ENCODE results near the gene SKIL. TPM values are rescaled to one million over a fixed set of nuclear protein-coding genes. Genes with fewer than 3 reads are reported as not detected.

Gene SKIL
- total RNA-seq, 1 experiment from 2014 or later: 15.1 TPM

GRCh38 chr3:170356596-170357175 lies 829 bp upstream of the SKIL start:
- ChIA-PET RAD21 (ENCODE audit: low non-redundant PET in 1 of 2, low total read pairs in 2 of 2, uncharacterized antibody in 2 of 2, unreplicated experiment in 2 of 2) (interaction anchor here in 1 of 2 experiments (0.7 kb wide), 1 partner anchor 57 kb away, joined by 3 read pairs; no protein-coding TSS in a partner anchor), POLR2A (interaction anchor here (1.3 kb wide), 1 partner anchor 17 kb away, joined by 6 read pairs; no protein-coding TSS in a partner anchor), CTCF (no interaction called here)
- H3K4me2 ChIP-seq (ENCODE audit: low read length): peak overlapping the region; percentile 78
- peak; percentile 60 for ATAC-seq
- BruUV-seq (replicated peaks): no TSS peak
- peak overlapping the region; percentile 50 for H3K9ac ChIP-seq (ENCODE audit: low read length)
- no peaks in the 10 kb centered on the region for H3K27me3 ChIP-seq (ENCODE audit: insufficient read depth, low read length)
- H3K9me3 ChIP-seq (ENCODE audit: control insufficient read depth in 1 of 2, insufficient read depth in 1 of 2, low read depth in 1 of 2, low read length in 2 of 2): no peaks in the 10 kb centered on the region
- H3K4me1 ChIP-seq (ENCODE audit: control insufficient read depth in 1 of 2, insufficient read depth in 2 of 2, low read length in 2 of 2): peaks cover 9 to 20% of the 10 kb centered on the region in 2 experiments
- intact Hi-C loops (cut with micrococcal nuclease): loop anchor here (2.0 kb wide), 1 partner anchor 584 kb away; the partner anchor contains the start of gene MYNN
- H3K27ac ChIP-seq (ENCODE audit: low read depth, low read length): peak overlapping the region; percentile 68
- H3K79me2 ChIP-seq (ENCODE audit: insufficient read depth, low read length): no peaks in the 10 kb centered on the region
- TF ChIP-seq EGR1 (IDR thresholded peaks at IDR 0.05; ENCODE audit: low read depth) (peak; percentile 49), ZFX (IDR thresholded peaks at IDR 0.05) (peak; percentile 26; the same call in 1 of the 2 replicates), SIN3A (IDR thresholded peaks at IDR 0.05; ENCODE audit: low read depth) (no peak), POLR2AphosphoS5 (IDR thresholded peaks at IDR 0.05; ENCODE audit: low read depth, low read length) (0 out of 2 replicates have a peak, but pooled peaks have one; percentile 11)
- H3K36me3 ChIP-seq (ENCODE audit: control insufficient read depth in 1 of 2, insufficient read depth in 2 of 2, low read length in 2 of 2): no peaks in the 10 kb centered on the region
- H3K4me3 ChIP-seq (replicated peaks in 1 of 2; ENCODE audit: low read depth in 1 of 2, low read length in 2 of 2): peak overlapping the region; percentile 35 to 44
- no peaks in the 10 kb centered on the region for H3K9me2 ChIP-seq (ENCODE audit: insufficient read depth)
- peak overlapping the region; percentile 88 for H2AFZ ChIP-seq (ENCODE audit: low read depth, low read length, poor library complexity, severe bottlenecking)
- no peaks in the 10 kb centered on the region for H4K20me1 ChIP-seq (ENCODE audit: insufficient read depth)
- DNase-seq (ENCODE audit: low read depth, low spot score): no peak

- H3K79me2 ChIP-seq (ENCODE audit: insufficient read depth, low read length): no peaks in the 10 kb centered on the region
Observed at GRCh38 chr3:170358042-170359010, 811 bp downstream of the SKIL start.

More at GRCh38 chr3:170358042-170359010, 811 bp downstream of the SKIL start:
- Histone ChIP-seq H3K27ac (ENCODE audit: low read depth, low read length) (peak overlapping the region; percentile 78; the same call in 1 of the 2 replicates), H3K27me3 (ENCODE audit: insufficient read depth, low read length) (no peaks in the 10 kb centered on the region), H3K36me3 (ENCODE audit: control insufficient read depth in 1 of 2, insufficient read depth in 2 of 2, low read length in 2 of 2) (no peaks in the 10 kb centered on the region), H2AFZ (ENCODE audit: low read depth, low read length, poor library complexity, severe bottlenecking) (peak overlapping the region; percentile 30), H3K9ac (ENCODE audit: low read length) (peak overlapping the region; percentile 77), H3K4me2 (ENCODE audit: low read length) (peak overlapping the region; percentile 93), H4K20me1 (ENCODE audit: insufficient read depth) (no peaks in the 10 kb centered on the region), H3K4me3 (replicated peaks in 1 of 2; ENCODE audit: low read depth in 1 of 2, low read length in 2 of 2) (peak overlapping the region; percentile 63 to 71), H3K4me1 (ENCODE audit: control insufficient read depth in 1 of 2, insufficient read depth in 2 of 2, low read length in 2 of 2) (peaks cover 11 to 24% of the 10 kb centered on the region in 2 experiments), H3K9me2 (ENCODE audit: insufficient read depth) (no peaks in the 10 kb centered on the region), H3K9me3 (ENCODE audit: control insufficient read depth in 1 of 2, insufficient read depth in 1 of 2, low read depth in 1 of 2, low read length in 2 of 2) (no peaks in the 10 kb centered on the region)
- DNase-seq (ENCODE audit: low read depth, low spot score): no peak
- ChIA-PET CTCF (interaction anchor here (0.8 kb wide), 1 partner anchor 16 kb away, joined by 4 read pairs; no protein-coding TSS in a partner anchor), POLR2A (interaction anchor here (1.3 kb wide), 1 partner anchor 16 kb away, joined by 6 read pairs; no protein-coding TSS in a partner anchor), RAD21 (ENCODE audit: low non-redundant PET in 1 of 2, low total read pairs in 2 of 2, uncharacterized antibody in 2 of 2, unreplicated experiment in 2 of 2) (no interaction called here)
- ATAC-seq: peak; percentile 16
- TSS peak; percentile 62 for BruUV-seq (replicated peaks)
- intact Hi-C loops (cut with micrococcal nuclease): no loop called here
- TF ChIP-seq ZNF274 (IDR thresholded peaks at IDR 0.05; ENCODE audit: low read depth, low read length) (no peak), MAX (IDR thresholded peaks at IDR 0.05) (no peak), POLR2AphosphoS5 (IDR thresholded peaks at IDR 0.05; ENCODE audit: low read depth, low read length) (no peak), ZFX (IDR thresholded peaks at IDR 0.05) (no peak), FOSL1 (IDR thresholded peaks at IDR 0.05; ENCODE audit: low read depth) (no peak), CEBPB (IDR thresholded peaks at IDR 0.05; ENCODE audit: low read depth) (no peak), EGR1 (IDR thresholded peaks at IDR 0.05; ENCODE audit: low read depth) (peak; percentile 58; the same call in 1 of the 2 replicates), ZBTB33 (IDR thresholded peaks at IDR 0.05; ENCODE audit: extremely low read depth, insufficient replicate concordance, low read length) (no peak), SRF (IDR thresholded peaks at IDR 0.05; ENCODE audit: low read depth) (no peak), CTCF (IDR thresholded peaks at IDR 0.05 in 2 of 3, conservative IDR thresholded peaks at IDR 0.05 in 1 of 3; ENCODE audit: borderline replicate concordance in 1 of 3, insufficient read depth in 1 of 3, low read depth in 2 of 3, low read length in 2 of 3) (peak in 2 of 3 experiments; percentile 12 to 43; a peak in 3 of 6 replicates)
